ENCODE data around the gene PSMA1. TPM values are rescaled to one million over a fixed set of nuclear protein-coding genes. Genes with fewer than 3 reads are reported as not detected.

Gene PSMA1
- total and polyA plus RNA-seq, 2 of the 13 experiments (the other 11 are each of a cell fraction or from before 2014, with no cell fraction given), result 188 to 229 TPM

DNA sequence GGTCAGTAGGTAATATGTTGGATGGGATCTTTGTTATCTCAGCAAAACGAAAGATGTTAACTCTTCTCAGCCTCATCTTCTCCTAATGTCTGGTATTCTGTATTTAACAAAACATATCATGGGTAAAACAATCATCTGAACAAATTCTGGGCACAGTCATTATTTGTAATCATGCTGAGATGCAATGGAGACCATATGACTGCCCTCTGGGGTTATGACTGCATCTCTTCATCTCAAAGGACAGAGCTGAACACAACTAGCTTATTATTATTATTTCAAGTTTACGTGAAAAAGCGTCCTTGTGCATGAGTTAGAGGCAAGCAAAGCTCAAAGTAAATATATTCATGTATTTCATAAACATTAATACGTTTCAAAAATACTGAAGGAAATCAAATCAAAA is 29.7 kb upstream of the PSMA1 start:
- Histone ChIP-seq H3K36me3 (replicated peaks in 1 of 2; ENCODE audit: control insufficient read depth in 1 of 2, insufficient read depth in 2 of 2, low read length in 2 of 2) (no peaks in the 10 kb centered on the region; a peak in 2 of 5 replicates), H3K9me3 (ENCODE audit: low read length) (no peaks in the 10 kb centered on the region), H3K79me2 (ENCODE audit: insufficient read depth, low read length) (no peaks in the 10 kb centered on the region), H3K27me3 (ENCODE audit: control insufficient read depth in 1 of 2, insufficient read depth in 2 of 2, low read length in 2 of 2) (no peaks in the 10 kb centered on the region), H3K4me3 (replicated peaks in 1 of 3; ENCODE audit: insufficient read depth in 1 of 3, low read depth in 2 of 3, low read length in 3 of 3) (no peak overlapping the region), H3K4me2 (ENCODE audit: low read depth, low read length) (no peak overlapping the region), H3K4me1 (ENCODE audit: insufficient read depth, low read length) (peaks cover 8% of the 10 kb centered on the region), H3K9ac (ENCODE audit: insufficient read depth, low read depth, low read length) (no peak overlapping the region), H4K20me1 (ENCODE audit: insufficient read depth, low read length) (no peaks in the 10 kb centered on the region), H2AFZ (ENCODE audit: low read length) (no peak overlapping the region), H3K27ac (ENCODE audit: extremely low read length, insufficient read depth, low read length) (no peak overlapping the region)
- in situ Hi-C loops (cut with HindIII; ENCODE audit: extremely low pct_ligation_motif_present, low pct_unique_long_range_greater_than_20kb) (loop anchor here (25.0 kb wide), 1 partner anchor 87 kb away; the partner anchor contains the start of gene PDE3B), intact Hi-C loops (cut with micrococcal nuclease; ENCODE audit: unreplicated experiment) (no loop called here)
- ChIA-PET CTCF (ENCODE audit: low intra/inter-chr PET ratio, low total read pairs) (no interaction called here), POLR2A (no interaction called here)
- DNase-seq (ENCODE audit: low spot score) (no peak), FAIRE-seq (no peak), ATAC-seq (no peak)
- no peak for TF ChIP-seq CHD4 (IDR thresholded peaks at IDR 0.05; ENCODE audit: borderline replicate concordance, low read length)
- TF ChIP-seq NFYB (CRISPR knock-in tag; IDR thresholded peaks at IDR 0.05), result no peak
- no peak for TF ChIP-seq RCOR2 (CRISPR knock-in tag; IDR thresholded peaks at IDR 0.05)
- no peak for TF ChIP-seq FOXK2 (IDR thresholded peaks at IDR 0.05)
- TF ChIP-seq REPIN1 (CRISPR knock-in tag; IDR thresholded peaks at IDR 0.05; ENCODE audit: borderline replicate concordance, low read depth), result no peak
- TF ChIP-seq KDM5A (IDR thresholded peaks at IDR 0.05; ENCODE audit: borderline replicate concordance, low read length), result no peak
- no peak for TF ChIP-seq ZNF180 (CRISPR knock-in tag; IDR thresholded peaks at IDR 0.05; ENCODE audit: borderline replicate concordance, low read depth)
- TF ChIP-seq, protein P1, sequence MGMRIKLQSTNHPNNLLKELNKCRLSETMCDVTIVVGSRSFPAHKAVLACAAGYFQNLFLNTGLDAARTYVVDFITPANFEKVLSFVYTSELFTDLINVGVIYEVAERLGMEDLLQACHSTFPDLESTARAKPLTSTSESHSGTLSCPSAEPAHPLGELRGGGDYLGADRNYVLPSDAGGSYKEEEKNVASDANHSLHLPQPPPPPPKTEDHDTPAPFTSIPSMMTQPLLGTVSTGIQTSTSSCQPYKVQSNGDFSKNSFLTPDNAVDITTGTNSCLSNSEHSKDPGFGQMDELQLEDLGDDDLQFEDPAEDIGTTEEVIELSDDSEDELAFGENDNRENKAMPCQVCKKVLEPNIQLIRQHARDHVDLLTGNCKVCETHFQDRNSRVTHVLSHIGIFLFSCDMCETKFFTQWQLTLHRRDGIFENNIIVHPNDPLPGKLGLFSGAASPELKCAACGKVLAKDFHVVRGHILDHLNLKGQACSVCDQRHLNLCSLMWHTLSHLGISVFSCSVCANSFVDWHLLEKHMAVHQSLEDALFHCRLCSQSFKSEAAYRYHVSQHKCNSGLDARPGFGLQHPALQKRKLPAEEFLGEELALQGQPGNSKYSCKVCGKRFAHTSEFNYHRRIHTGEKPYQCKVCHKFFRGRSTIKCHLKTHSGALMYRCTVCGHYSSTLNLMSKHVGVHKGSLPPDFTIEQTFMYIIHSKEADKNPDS (CRISPR knock-in tag; IDR thresholded peaks at IDR 0.05), result no peak
- TF ChIP-seq TBX3 (IDR thresholded peaks at IDR 0.05; ENCODE audit: borderline replicate concordance), result no peak
- TF ChIP-seq SKI (IDR thresholded peaks at IDR 0.05; ENCODE audit: partially characterized antibody), result no peak
- TF ChIP-seq KMT2A (CRISPR knock-in tag; IDR thresholded peaks at IDR 0.05), result no peak
- TF ChIP-seq ZNF549 (CRISPR knock-in tag; IDR thresholded peaks at IDR 0.05), result no peak
- 94% methylated on average over 4 of the region's 4 CpGs for WGBS (ENCODE audit: low lambda C conversion rate)
- no TSS peak for BruUV-seq (replicated peaks)
